Measurements from ENCODE around the gene NUMB. TPM values are rescaled to one million over a fixed set of nuclear protein-coding genes. Genes with fewer than 3 reads are reported as not detected.

Gene NUMB
- total and polyA plus RNA-seq, 2 of the 13 experiments (the other 11 are each of a cell fraction or from before 2014, with no cell fraction given) = 20.3 to 71.1 TPM

DNA sequence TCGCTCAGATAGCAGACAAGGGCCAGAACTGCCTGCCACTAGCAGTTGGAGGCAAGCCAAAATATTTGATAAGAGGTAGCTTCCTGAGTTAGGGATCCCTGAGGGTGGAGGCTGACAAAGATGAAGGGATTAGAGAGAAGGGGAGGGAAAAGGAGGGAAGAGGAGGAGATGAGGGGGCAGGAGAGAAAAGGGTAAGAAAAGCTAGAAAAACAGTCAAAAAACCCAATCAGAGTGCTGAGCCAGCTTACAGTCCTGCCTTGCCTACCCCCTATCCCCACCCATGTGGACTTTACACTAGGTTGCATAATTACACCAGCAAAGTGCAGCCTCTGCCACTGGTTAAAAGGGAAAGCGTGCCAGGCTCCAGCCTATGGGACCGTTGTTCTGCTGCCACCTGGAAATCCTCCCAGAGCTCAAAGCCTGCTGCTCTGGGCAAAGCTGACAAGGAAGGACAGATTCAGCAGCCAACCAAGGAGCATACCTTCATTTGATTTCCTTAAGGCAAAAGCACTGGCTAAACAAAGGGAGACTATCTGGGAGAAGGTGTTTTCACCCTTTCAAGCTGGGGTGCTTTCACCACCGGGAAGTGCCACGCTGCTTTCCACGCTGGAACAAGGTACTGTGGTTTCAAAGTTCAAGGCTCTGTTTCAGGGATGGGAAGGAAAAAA, 3.8 kb upstream of the NUMB start (continued):
- TF ChIP-seq, protein P1, sequence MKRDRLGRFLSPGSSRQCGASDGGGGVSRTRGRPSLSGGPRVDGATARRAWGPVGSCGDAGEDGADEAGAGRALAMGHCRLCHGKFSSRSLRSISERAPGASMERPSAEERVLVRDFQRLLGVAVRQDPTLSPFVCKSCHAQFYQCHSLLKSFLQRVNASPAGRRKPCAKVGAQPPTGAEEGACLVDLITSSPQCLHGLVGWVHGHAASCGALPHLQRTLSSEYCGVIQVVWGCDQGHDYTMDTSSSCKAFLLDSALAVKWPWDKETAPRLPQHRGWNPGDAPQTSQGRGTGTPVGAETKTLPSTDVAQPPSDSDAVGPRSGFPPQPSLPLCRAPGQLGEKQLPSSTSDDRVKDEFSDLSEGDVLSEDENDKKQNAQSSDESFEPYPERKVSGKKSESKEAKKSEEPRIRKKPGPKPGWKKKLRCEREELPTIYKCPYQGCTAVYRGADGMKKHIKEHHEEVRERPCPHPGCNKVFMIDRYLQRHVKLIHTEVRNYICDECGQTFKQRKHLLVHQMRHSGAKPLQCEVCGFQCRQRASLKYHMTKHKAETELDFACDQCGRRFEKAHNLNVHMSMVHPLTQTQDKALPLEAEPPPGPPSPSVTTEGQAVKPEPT (CRISPR knock-in tag; IDR thresholded peaks at IDR 0.05; ENCODE audit: low read depth) = peak; percentile 77
- TF ChIP-seq GATA4 (IDR thresholded peaks at IDR 0.05; ENCODE audit: borderline replicate concordance, low read depth) (peak; percentile 70; the same call in 1 of the 2 replicates), CEBPB (IDR thresholded peaks at IDR 0.05; ENCODE audit: borderline replicate concordance, low read depth, low read length) (peak; percentile 97), KDM6A (CRISPR knock-in tag; IDR thresholded peaks at IDR 0.05; ENCODE audit: low read depth) (peak; percentile 81), HMG20A (CRISPR knock-in tag; IDR thresholded peaks at IDR 0.05; ENCODE audit: borderline replicate concordance) (peak; percentile 41; the same call in 1 of the 2 replicates), ZNF138 (CRISPR knock-in tag; IDR thresholded peaks at IDR 0.05; ENCODE audit: low read depth) (no peak), RARG (CRISPR knock-in tag; IDR thresholded peaks at IDR 0.05; ENCODE audit: low read depth) (no peak), GZF1 (CRISPR knock-in tag; IDR thresholded peaks at IDR 0.05) (no peak; the same call in 1 of the 2 replicates), ZNF775 (CRISPR knock-in tag; IDR thresholded peaks at IDR 0.05; ENCODE audit: borderline replicate concordance) (0 out of 2 replicates have a peak, but pooled peaks have one; percentile 48), ZBTB38 (CRISPR knock-in tag; IDR thresholded peaks at IDR 0.05) (peak; percentile 72), ZNF792 (CRISPR knock-in tag; IDR thresholded peaks at IDR 0.05) (peak; percentile 98), RXRA (CRISPR knock-in tag; IDR thresholded peaks at IDR 0.05) (peak; percentile 60), ZNF616 (CRISPR knock-in tag; IDR thresholded peaks at IDR 0.05; ENCODE audit: low read depth) (no peak)
- TF ChIP-seq, protein P2, sequence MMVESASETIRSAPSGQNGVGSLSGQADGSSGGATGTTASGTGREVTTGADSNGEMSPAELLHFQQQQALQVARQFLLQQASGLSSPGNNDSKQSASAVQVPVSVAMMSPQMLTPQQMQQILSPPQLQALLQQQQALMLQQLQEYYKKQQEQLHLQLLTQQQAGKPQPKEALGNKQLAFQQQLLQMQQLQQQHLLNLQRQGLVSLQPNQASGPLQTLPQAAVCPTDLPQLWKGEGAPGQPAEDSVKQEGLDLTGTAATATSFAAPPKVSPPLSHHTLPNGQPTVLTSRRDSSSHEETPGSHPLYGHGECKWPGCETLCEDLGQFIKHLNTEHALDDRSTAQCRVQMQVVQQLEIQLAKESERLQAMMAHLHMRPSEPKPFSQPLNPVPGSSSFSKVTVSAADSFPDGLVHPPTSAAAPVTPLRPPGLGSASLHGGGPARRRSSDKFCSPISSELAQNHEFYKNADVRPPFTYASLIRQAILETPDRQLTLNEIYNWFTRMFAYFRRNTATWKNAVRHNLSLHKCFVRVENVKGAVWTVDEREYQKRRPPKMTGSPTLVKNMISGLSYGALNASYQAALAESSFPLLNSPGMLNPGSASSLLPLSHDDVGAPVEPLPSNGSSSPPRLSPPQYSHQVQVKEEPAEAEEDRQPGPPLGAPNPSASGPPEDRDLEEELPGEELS (CRISPR knock-in tag; IDR thresholded peaks at IDR 0.05) = peak; percentile 83
- TF ChIP-seq, protein P3, sequence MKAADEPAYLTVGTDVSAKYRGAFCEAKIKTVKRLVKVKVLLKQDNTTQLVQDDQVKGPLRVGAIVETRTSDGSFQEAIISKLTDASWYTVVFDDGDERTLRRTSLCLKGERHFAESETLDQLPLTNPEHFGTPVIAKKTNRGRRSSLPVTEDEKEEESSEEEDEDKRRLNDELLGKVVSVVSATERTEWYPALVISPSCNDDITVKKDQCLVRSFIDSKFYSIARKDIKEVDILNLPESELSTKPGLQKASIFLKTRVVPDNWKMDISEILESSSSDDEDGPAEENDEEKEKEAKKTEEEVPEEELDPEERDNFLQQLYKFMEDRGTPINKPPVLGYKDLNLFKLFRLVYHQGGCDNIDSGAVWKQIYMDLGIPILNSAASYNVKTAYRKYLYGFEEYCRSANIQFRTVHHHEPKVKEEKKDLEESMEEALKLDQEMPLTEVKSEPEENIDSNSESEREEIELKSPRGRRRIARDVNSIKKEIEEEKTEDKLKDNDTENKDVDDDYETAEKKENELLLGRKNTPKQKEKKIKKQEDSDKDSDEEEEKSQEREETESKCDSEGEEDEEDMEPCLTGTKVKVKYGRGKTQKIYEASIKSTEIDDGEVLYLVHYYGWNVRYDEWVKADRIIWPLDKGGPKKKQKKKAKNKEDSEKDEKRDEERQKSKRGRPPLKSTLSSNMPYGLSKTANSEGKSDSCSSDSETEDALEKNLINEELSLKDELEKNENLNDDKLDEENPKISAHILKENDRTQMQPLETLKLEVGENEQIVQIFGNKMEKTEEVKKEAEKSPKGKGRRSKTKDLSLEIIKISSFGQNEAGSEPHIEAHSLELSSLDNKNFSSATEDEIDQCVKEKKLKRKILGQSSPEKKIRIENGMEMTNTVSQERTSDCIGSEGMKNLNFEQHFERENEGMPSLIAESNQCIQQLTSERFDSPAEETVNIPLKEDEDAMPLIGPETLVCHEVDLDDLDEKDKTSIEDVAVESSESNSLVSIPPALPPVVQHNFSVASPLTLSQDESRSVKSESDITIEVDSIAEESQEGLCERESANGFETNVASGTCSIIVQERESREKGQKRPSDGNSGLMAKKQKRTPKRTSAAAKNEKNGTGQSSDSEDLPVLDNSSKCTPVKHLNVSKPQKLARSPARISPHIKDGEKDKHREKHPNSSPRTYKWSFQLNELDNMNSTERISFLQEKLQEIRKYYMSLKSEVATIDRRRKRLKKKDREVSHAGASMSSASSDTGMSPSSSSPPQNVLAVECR (CRISPR knock-in tag; IDR thresholded peaks at IDR 0.05; ENCODE audit: borderline replicate concordance) = peak; percentile 66; the same call in 1 of the 2 replicates
- TF ChIP-seq, protein P4, sequence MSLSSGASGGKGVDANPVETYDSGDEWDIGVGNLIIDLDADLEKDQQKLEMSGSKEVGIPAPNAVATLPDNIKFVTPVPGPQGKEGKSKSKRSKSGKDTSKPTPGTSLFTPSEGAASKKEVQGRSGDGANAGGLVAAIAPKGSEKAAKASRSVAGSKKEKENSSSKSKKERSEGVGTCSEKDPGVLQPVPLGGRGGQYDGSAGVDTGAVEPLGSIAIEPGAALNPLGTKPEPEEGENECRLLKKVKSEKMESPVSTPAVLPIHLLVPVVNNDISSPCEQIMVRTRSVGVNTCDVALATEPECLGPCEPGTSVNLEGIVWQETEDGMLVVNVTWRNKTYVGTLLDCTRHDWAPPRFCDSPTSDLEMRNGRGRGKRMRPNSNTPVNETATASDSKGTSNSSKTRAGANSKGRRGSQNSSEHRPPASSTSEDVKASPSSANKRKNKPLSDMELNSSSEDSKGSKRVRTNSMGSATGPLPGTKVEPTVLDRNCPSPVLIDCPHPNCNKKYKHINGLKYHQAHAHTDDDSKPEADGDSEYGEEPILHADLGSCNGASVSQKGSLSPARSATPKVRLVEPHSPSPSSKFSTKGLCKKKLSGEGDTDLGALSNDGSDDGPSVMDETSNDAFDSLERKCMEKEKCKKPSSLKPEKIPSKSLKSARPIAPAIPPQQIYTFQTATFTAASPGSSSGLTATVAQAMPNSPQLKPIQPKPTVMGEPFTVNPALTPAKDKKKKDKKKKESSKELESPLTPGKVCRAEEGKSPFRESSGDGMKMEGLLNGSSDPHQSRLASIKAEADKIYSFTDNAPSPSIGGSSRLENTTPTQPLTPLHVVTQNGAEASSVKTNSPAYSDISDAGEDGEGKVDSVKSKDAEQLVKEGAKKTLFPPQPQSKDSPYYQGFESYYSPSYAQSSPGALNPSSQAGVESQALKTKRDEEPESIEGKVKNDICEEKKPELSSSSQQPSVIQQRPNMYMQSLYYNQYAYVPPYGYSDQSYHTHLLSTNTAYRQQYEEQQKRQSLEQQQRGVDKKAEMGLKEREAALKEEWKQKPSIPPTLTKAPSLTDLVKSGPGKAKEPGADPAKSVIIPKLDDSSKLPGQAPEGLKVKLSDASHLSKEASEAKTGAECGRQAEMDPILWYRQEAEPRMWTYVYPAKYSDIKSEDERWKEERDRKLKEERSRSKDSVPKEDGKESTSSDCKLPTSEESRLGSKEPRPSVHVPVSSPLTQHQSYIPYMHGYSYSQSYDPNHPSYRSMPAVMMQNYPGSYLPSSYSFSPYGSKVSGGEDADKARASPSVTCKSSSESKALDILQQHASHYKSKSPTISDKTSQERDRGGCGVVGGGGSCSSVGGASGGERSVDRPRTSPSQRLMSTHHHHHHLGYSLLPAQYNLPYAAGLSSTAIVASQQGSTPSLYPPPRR (CRISPR knock-in tag; IDR thresholded peaks at IDR 0.05; ENCODE audit: borderline replicate concordance) = no peak; the same call in 1 of the 2 replicates
